SH-SY5Y (cell line): ENCODE data around the gene SPCS2.

Experiments
- GATA2 ChIP-seq: IDR thresholded peaks from 2 replicates; pipeline ENCODE4 v1.6.1; 2011; ENCODE audit warnings: mild to moderate bottlenecking, low read depth, low read length
- GATA3 ChIP-seq: IDR thresholded peaks from 2 replicates; pipeline ENCODE4 v1.6.1; 2011; ENCODE audit warnings: low read depth, mild to moderate bottlenecking, low read length, moderate library complexity

Gene SPCS2

DNA sequence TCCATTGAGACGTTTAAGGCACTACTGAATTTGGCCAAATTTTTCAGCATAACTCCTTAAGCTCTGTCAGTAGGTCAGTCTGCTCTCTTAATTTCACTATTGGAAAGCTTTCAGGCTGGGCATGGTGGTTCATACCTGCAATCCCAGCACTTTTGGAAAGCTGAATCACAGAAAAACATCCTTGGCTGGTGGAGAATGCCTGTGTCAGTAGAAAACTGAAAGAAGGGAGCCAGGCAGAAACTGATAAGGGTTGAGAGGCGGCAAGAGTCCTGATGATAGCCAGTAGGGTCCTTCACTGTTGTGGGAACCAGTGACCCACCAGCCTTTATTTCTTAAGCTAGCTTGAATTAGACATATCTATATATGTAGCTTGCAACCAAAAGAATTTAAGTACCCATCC lies 62.3 kb downstream of the SPCS2 start:
- no peak for TF ChIP-seq GATA3
- no peak for TF ChIP-seq GATA2

DNA sequence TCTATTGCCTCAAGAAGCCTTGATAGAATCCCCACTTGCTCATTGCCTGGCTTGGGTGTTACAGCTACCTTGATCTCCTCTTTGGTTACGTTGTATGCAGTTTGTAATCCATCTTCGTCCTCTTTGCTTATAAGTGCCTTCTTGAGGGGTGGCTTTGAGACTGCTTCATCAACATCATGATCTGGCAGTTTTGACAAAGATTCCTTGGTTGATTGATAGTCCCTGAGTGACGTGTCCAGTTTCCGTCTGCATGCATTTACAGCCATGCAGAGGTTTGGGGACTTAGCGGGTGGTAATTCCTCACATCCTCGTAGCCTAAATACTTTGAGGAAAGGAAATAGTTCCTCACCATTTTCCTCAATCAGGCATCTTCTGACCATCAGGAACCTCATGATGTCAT lies 62.8 kb downstream of the SPCS2 start:
- TF ChIP-seq GATA3 (no peak), GATA2 (no peak)

DNA sequence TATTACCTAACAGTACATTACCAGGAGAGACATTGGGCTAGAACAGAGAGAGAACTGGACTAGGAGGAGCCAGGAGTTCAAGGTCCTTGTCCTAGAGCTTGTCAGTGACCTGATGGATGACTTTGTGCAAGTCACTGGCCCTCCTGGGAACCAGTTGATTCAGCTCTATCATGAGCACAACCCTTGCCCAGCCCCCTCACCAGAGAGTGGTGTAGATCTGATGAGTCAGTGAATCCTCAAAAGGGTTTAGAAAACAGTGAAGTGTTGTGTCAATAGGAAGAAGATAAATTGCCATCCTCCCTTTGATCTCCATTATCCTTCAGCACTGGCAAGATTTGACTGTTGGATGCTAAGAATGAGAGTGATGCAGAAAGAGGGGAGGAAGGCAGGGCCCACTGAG lies 64.0 kb downstream of the SPCS2 start:
- no peak for TF ChIP-seq GATA3
- TF ChIP-seq GATA2 = no peak

DNA sequence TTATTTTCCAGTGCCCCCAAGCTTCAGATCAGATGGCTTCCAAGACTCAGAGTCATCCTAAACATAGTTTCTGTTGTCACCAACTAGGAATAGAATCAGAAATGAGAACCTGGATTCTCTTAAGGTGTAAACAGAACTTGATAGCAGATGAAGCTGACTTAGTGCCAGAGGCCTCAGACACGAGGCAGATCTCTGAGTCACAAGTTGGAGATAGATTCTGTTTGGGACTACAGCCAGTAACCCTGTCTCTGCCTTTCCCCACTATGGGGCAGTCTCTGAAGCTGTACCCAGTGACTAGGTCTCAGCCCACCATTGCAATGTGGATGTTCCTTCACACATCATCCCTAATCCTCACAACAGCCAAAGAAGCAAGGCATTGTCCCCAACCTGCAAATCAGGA lies 65.1 kb downstream of the SPCS2 start:
- TF ChIP-seq GATA2 = no peak
- no peak for TF ChIP-seq GATA3

DNA sequence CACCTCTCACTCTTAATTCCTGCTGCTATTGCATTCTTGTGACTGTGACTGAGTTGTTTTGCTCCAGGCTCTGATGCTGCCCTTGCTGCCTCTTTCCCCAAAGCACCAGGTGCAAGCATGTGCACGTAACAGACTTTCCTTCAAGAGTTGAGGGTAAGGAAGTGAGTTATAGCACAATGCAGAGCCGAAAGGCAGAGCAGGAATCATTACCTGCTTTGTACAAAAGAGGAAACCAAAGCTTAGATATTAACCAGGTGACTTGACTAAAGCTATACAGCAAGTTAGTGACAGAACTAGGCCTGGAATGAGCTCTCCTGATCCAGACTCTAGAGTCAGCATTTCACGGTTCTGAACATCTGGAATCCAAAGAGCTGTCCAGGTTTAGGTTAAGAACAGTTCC lies 73.2 kb downstream of the SPCS2 start:
- TF ChIP-seq GATA3 = no peak
- TF ChIP-seq GATA2 = no peak

DNA sequence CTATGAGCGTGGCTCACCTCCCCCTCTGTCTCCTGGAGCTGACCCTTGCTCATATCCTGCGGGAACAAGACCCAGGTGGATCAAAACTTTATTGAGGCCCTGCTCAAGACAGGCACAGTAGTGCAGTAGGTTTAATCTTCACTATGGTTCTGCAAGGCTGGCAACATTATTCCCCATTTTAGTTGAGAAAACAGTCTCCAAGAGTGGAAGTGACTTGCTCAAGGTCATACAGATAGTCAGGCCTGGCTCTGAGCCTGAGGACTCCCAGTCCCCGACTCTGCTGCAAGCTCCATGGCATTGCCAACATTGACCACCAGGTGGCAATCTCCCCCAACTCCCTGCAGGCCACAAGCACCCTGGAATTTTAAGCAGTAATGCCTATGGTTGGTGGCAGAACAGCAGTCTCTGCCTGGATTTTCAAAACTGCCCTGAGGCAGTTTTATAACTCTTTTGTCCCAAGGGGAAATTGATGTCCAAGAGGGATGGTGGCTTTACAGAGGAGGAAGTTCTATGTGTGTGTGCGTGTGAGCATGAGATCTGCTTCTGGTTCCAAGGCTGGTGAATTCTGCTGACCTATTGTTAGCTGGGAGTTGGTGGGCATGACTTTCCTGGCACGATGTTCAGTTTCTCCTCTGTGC lies 73.8 kb downstream of the SPCS2 start:
- TF ChIP-seq GATA2 (no peak), GATA3 (no peak)

DNA sequence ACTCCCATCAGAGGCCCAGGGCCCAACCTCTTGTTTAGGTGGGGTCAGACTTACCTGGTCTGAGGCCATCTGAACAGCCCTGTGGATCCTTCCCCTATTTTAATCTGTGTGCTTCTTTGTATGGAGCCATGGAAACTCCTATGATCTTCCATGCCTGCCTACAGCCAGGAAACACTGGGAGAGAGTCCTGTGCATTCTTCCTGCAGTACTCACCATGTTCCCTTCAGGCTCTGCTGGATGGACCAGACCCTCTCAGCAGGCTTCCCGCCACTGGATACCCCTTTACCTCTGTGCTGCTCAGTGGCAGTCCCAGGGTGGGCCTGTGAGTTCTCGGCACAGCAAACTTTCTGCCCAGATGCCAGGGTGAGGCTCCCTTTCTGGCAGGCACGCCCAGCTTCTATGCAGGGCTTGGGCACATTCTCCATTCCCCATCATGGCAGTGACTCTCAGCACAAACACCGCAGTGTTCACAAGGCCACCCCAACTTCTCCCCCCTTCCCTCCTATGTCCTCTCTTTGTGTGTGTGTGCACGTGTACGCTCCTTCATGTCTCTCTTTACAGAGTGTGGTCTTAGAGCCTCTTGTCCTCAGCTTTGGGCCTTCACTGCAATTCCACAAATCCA lies 74.5 kb downstream of the SPCS2 start:
- no peak for TF ChIP-seq GATA2
- no peak for TF ChIP-seq GATA3

DNA sequence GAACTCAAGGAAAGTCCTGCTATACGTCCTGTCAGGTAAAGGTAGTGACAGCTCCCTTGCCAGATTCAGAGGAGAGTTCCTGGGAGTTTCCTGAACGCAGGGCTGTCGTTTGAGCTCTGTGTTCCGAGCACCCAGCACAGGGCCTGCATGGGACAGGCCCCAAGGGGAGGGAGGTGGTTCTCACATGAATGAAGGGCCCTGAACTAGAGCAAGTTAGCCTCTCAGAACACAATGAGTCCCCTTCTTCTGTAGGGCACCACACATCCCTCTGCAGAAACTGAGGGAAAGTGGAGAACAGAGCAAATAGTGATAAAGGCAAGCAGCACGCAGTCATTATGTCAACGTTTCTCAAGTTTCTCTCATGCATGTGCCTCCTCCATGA lies 75.0 kb downstream of the SPCS2 start:
- TF ChIP-seq GATA3 (no peak), GATA2 (no peak)

DNA sequence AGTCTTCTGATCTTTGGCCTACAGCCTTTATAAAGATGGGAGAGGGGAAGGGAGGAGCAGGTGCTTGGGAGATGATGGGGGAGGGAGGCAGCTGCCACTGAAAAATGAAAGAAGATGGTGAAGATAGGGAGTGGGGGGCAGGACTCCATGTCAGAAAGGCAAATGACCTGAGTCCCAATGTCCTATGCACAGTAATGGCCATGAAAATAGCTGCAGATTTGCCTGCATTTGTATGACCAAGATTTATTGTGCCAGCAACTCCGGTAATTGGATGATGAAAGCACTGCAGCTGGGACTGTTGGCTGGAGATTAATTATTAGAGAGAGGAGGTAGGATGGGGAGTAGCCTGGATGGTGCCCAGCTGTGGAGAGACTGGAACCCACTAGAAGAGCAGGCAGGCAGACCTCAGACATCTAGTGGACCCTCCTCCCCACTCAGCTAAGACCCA lies 75.7 kb downstream of the SPCS2 start:
- TF ChIP-seq GATA3 (peak; percentile 37; the same call in 1 of the 2 replicates), GATA2 (peak; percentile 77)

DNA sequence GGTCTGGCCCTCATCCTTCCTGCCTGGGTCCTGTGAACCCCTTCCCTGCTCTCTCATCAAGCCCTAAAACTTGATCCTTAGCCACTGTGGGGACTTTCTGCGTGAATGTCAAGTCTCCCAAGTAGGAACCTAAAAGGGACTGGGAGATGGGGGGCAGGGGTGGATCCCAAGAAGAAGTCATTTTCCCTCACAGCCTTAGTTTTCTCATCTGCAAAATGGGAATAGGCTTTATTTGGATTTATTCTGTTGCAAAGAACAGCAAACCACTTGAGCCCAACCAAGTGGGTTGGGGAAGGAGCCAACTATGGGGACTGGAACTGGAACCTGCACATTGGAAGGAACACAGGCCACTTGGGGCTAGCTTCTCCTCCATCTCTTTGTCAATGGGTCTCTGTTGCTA lies 76.5 kb downstream of the SPCS2 start:
- TF ChIP-seq GATA3 (no peak), GATA2 (no peak)

DNA sequence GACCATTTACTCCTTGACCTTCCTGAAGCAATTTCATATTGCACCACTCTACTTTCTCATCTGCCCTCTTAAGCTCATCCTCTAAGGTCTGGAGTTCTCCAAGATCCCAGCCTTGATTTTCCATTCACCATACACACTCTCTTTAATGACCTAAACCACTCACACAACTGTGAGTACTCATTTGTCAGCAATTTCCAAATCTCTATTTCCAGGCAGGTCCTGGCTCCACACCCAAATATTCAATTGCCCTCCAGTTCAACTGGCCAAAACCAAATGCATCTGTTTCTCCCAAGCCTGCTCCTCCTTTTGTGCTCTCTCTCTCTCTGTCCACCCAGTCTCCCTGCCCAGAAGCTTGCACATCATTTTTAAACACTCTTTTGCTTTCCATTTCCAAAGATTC lies 79.3 kb downstream of the SPCS2 start:
- no peak for TF ChIP-seq GATA2
- no peak for TF ChIP-seq GATA3
